Measurements from ENCODE around the gene CCL28. TPM values are rescaled to one million over a fixed set of nuclear protein-coding genes. Genes with fewer than 3 reads are reported as not detected.

CCL28 gene
- total RNA-seq, 1 donor from 2014 or later = not detected

- peaks cover 13% of the 10 kb centered on the region for H3K9me3 Mint-ChIP-seq
Measured at GRCh38 chr5:43362725-43363435, 49.3 kb downstream of the CCL28 start.

DNA sequence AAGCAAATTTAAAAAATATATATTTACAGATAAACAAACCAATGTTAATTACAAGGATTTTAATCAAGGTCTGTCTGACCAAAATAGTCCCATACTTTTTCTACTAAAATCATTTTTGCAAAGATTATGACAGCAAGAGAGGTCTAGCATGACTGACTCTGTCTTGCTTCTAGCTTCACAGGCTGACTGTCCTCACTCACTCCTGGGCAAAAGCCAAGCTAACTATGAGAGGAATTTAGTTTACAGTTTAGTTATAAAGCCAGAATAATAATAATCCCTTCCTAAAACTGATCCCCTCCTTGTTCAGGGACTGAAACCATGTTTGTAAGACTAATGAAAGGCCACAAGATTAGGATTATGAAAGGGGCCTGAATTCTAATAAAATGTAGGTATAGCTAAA lies 53.5 kb downstream of the CCL28 start:
- Mint-ChIP-seq H3K4me3 (no peak overlapping the region), H3K4me1 (ENCODE audit: unreplicated experiment) (peaks cover 10% of the 10 kb centered on the region), H3K9me3 (peaks cover 13% of the 10 kb centered on the region), H3K27ac (no peak overlapping the region), H3K27me3 (no peaks in the 10 kb centered on the region), H3K36me3 (no peaks in the 10 kb centered on the region)
- TF ChIP-seq CTCF (conservative IDR thresholded peaks at IDR 0.05) = no peak
- DNase-seq (ENCODE audit: extremely low spot score, unreplicated experiment) = no peak

More at GRCh38 chr5:43362725-43363435, 49.3 kb downstream of the CCL28 start:
- no peak for TF ChIP-seq CTCF (conservative IDR thresholded peaks at IDR 0.05)
- no peak for DNase-seq (ENCODE audit: extremely low spot score, unreplicated experiment)
- peaks cover 7% of the 10 kb centered on the region for H3K27me3 Mint-ChIP-seq
- H3K36me3 Mint-ChIP-seq = no peaks in the 10 kb centered on the region
- no peak overlapping the region for H3K27ac Mint-ChIP-seq
- no peak overlapping the region for H3K4me3 Mint-ChIP-seq
- peaks cover under 1% of the 10 kb centered on the region for H3K4me1 Mint-ChIP-seq (ENCODE audit: unreplicated experiment)

- TF ChIP-seq CTCF (conservative IDR thresholded peaks at IDR 0.05) = no peak
- H3K27me3 Mint-ChIP-seq = no peaks in the 10 kb centered on the region
- H3K27ac Mint-ChIP-seq = no peak overlapping the region
- H3K4me1 Mint-ChIP-seq (ENCODE audit: unreplicated experiment) = peaks cover 10% of the 10 kb centered on the region
- DNase-seq (ENCODE audit: extremely low spot score, unreplicated experiment) = no peak
- peaks cover 13% of the 10 kb centered on the region for H3K9me3 Mint-ChIP-seq
- no peak overlapping the region for H3K4me3 Mint-ChIP-seq
- H3K36me3 Mint-ChIP-seq = no peaks in the 10 kb centered on the region
Measured at GRCh38 chr5:43358301-43358700, 53.9 kb downstream of the CCL28 start.

GRCh38 chr5:43357878-43358281 lies 54.3 kb downstream of the CCL28 start:
- no peak for DNase-seq (ENCODE audit: extremely low spot score, unreplicated experiment)
- Mint-ChIP-seq H3K4me3 (no peak overlapping the region), H3K27me3 (no peaks in the 10 kb centered on the region), H3K36me3 (no peaks in the 10 kb centered on the region), H3K9me3 (peaks cover 13% of the 10 kb centered on the region), H3K27ac (no peak overlapping the region), H3K4me1 (ENCODE audit: unreplicated experiment) (peaks cover 10% of the 10 kb centered on the region)
- no peak for TF ChIP-seq CTCF (conservative IDR thresholded peaks at IDR 0.05)

- no peak overlapping the region for H3K27ac Mint-ChIP-seq
- TF ChIP-seq CTCF (conservative IDR thresholded peaks at IDR 0.05) = no peak
- no peaks in the 10 kb centered on the region for H3K36me3 Mint-ChIP-seq
- no peak for DNase-seq (ENCODE audit: extremely low spot score, unreplicated experiment)
- H3K4me3 Mint-ChIP-seq = no peak overlapping the region
- peaks cover 13% of the 10 kb centered on the region for H3K9me3 Mint-ChIP-seq
- H3K27me3 Mint-ChIP-seq = no peaks in the 10 kb centered on the region
- peaks cover 10% of the 10 kb centered on the region for H3K4me1 Mint-ChIP-seq (ENCODE audit: unreplicated experiment)
Measured at GRCh38 chr5:43357067-43357466, 55.1 kb downstream of the CCL28 start.

Measured in type B pancreatic cell (in vitro differentiated cells).